Fibroblast of mammary gland (primary cell): Measurements from ENCODE around the gene SYNE1.
A peak's percentile ranks its signal among the peaks of the same experiment; 100 is the strongest.

ENCODE experiments used
- DNase-seq: peaks from one replicate; pipeline ENCODE4 v3.0.0-alpha.2; 2010; ENCODE audit warnings: low read depth
- H3K4me3 ChIP-seq: 2 replicates; pipeline ENCODE4 v1.5.1; 2011; ENCODE audit warnings: low read depth, mild to moderate bottlenecking, low read length, moderate library complexity; ENCODE audit not compliant: control insufficient read depth
- CTCF ChIP-seq: conservative IDR thresholded peaks from 2 replicates; pipeline ENCODE4 v1.5.1; 2011; ENCODE audit warnings: low read depth, low read length, inconsistent platforms; ENCODE audit not compliant: control insufficient read depth, insufficient read depth

SYNE1 gene

GRCh38 chr6:152127432-152128165 is 509.6 kb downstream of the SYNE1 start:
- TF ChIP-seq CTCF: no peak
- no peak for DNase-seq
- no peak overlapping the region for H3K4me3 ChIP-seq

- H3K4me3 ChIP-seq: no peak overlapping the region
- TF ChIP-seq CTCF: peak; percentile 89
- DNase-seq: peak; percentile 83
Observed at GRCh38 chr6:152124429-152125074, 512.6 kb downstream of the SYNE1 start.

- no peak overlapping the region for H3K4me3 ChIP-seq
- no peak for TF ChIP-seq CTCF
- no peak for DNase-seq
Observed at GRCh38 chr6:152123076-152123475, 514.1 kb downstream of the SYNE1 start.

- no peak for TF ChIP-seq CTCF
- DNase-seq: no peak
Observed at GRCh38 chr6:152122434-152122833, 514.7 kb downstream of the SYNE1 start.

GRCh38 chr6:152121910-152122309 is 515.3 kb downstream of the SYNE1 start:
- no peak for TF ChIP-seq CTCF
- no peak for DNase-seq
- H3K4me3 ChIP-seq: no peak overlapping the region

More at GRCh38 chr6:152122434-152122833, 514.7 kb downstream of the SYNE1 start:
- H3K4me3 ChIP-seq: no peak overlapping the region

- TF ChIP-seq CTCF: no peak
- no peak overlapping the region for H3K4me3 ChIP-seq
- DNase-seq: no peak
Observed at GRCh38 chr6:152119831-152120230, 517.3 kb downstream of the SYNE1 start.
